Lung (tissue), 12 donors: ENCODE results near the gene TSEN54. TPM values are rescaled to one million over a fixed set of nuclear protein-coding genes. Genes with fewer than 3 reads are reported as not detected.

Source experiments
- ATAC-seq: fragments of 200-7000 bp; cut with Tn5 transposase; one replicate; pipeline ENCODE4 v1.9.1; 2020; ENCODE audit warnings: moderate number of reproducible peaks; ENCODE audit not compliant: insufficient read depth, low FRiP score
- DNase-seq, 3 donors: peaks; one replicate each; pipeline ENCODE4 v3.0.0-alpha.2; 2013 to 2017
- H3K27ac ChIP-seq, 2 donors: one replicate each; pipeline ENCODE4 v1.5.1; 2013; ENCODE audit warnings: mild to moderate bottlenecking in 2 of 2, moderate library complexity in 2 of 2, control low read depth in 1 of 2, inconsistent platforms in 1 of 2, low read depth in 1 of 2, low read length in 1 of 2
- H3K27me3 ChIP-seq, 3 donors: one replicate each; pipeline ENCODE4 v1.5.1; 2013; ENCODE audit warnings: low read length in 2 of 3; ENCODE audit not compliant: control insufficient read depth in 3 of 3, insufficient read depth in 3 of 3
- H3K36me3 ChIP-seq, 4 donors: one replicate each; pipeline ENCODE4 v1.5.1; 2013; ENCODE audit warnings: low read length in 4 of 4, mild to moderate bottlenecking in 1 of 4, moderate library complexity in 1 of 4; ENCODE audit not compliant: control insufficient read depth in 4 of 4, insufficient read depth in 4 of 4
- H3K4me1 ChIP-seq, 5 donors: one replicate each; pipeline ENCODE4 v1.5.1; 2013; ENCODE audit warnings: low read length in 5 of 5, mild to moderate bottlenecking in 2 of 5, moderate library complexity in 1 of 5; ENCODE audit not compliant: control insufficient read depth in 5 of 5, insufficient read depth in 5 of 5
- H3K4me3 ChIP-seq: one replicate; pipeline ENCODE4 v1.5.1; 2013; ENCODE audit warnings: mild to moderate bottlenecking, control low read depth, moderate library complexity
- H3K9ac ChIP-seq, 2 donors: one replicate each; pipeline ENCODE4 v1.5.1; 2013; ENCODE audit warnings: low read length in 2 of 2, control low read depth in 1 of 2; ENCODE audit not compliant: insufficient read depth in 1 of 2
- H3K9me3 ChIP-seq, 4 donors: one replicate each; pipeline ENCODE4 v1.5.1; 2013; ENCODE audit warnings: low read length in 3 of 4, mild to moderate bottlenecking in 1 of 4, moderate library complexity in 1 of 4; ENCODE audit not compliant: control insufficient read depth in 4 of 4, insufficient read depth in 3 of 4
- CTCF ChIP-seq: IDR thresholded peaks from 2 replicates; pipeline ENCODE4 v1.5.1; 2012; ENCODE audit warnings: mild to moderate bottlenecking; ENCODE audit errors: control extremely low read depth, extremely low read depth
- WGBS, 2 donors: extraction: QIAGEN DNeasy Blood & Tissue Kit; methylation state at CpG; one replicate each; pipeline ENCODE4 v1.1.7; 2013; 5-methylcytosine and 5-hydroxymethylcytosine counted together
- polyA plus RNA-seq, 2 donors: library from polyadenylated mRNA; stranded (reverse); fragments of 200-250 nt; gene quantifications; one replicate each; pipeline ENCODE4 v1.2.1, GENCODE V29; 2013
- total RNA-seq, 2 donors: library from RNA; depleted of rRNA in 1 of 2; stranded (reverse); fragments of >200 nt in 1 of 2; gene quantifications; one replicate each; pipeline ENCODE4 v1.2.1, GENCODE V29; 2014 to 2021
- donor health status: control.
- donor health status: control.
- donor health status: Bipolar disorder and iron deficiency.
- donor health status: healthy.
- donor health status: DM: yes; HTN: yes; CAD: no.

The TSEN54 gene
- total and polyA plus RNA-seq, 4 donors, result 18.4 to 36.5 (median 21.6) TPM

GRCh38 chr17:75493476-75494129, 22.7 kb upstream of the TSEN54 start:
- no peak overlapping the region for H3K27ac ChIP-seq
- H3K4me1 ChIP-seq, result peaks cover 0 to 16% (median 0%) of the 10 kb centered on the region in 5 donors
- H3K9ac ChIP-seq, result no peak overlapping the region
- 95 to 99% methylated on average over 23 of the region's 23 CpGs for WGBS, 2 donors
- peaks cover 3 to 61% (median 25%) of the 10 kb centered on the region in 4 donors for H3K36me3 ChIP-seq
- no peak overlapping the region for H3K4me3 ChIP-seq
- no peaks in the 10 kb centered on the region for H3K27me3 ChIP-seq
- no peaks in the 10 kb centered on the region for H3K9me3 ChIP-seq
- no peak for ATAC-seq
- DNase-seq, result no peak
- no peak for TF ChIP-seq CTCF

- Histone ChIP-seq H3K4me3 (no peak overlapping the region), H3K27me3 (no peaks in the 10 kb centered on the region), H3K27ac (no peak overlapping the region), H3K4me1 (peaks cover 0 to 14% (median 0%) of the 10 kb centered on the region in 5 donors), H3K36me3 (peaks cover 3 to 68% (median 27%) of the 10 kb centered on the region in 4 donors), H3K9ac (no peak overlapping the region), H3K9me3 (no peaks in the 10 kb centered on the region)
- no peak for ATAC-seq
- WGBS, 2 donors, result 93 to 94% methylated on average over 14 of the region's 14 CpGs
- TF ChIP-seq CTCF, result no peak
- DNase-seq, result no peak
Measured at GRCh38 chr17:75494326-75494877, 21.9 kb upstream of the TSEN54 start.

GRCh38 chr17:75496005-75496404, 20.3 kb upstream of the TSEN54 start:
- H3K27me3 ChIP-seq, result no peaks in the 10 kb centered on the region
- H3K9ac ChIP-seq, result no peak overlapping the region
- peaks cover 3 to 80% (median 26%) of the 10 kb centered on the region in 4 donors for H3K36me3 ChIP-seq
- DNase-seq (no peak), ATAC-seq (no peak)
- H3K27ac ChIP-seq, result no peak overlapping the region
- H3K4me1 ChIP-seq, result peaks cover 0 to 3% (median 0%) of the 10 kb centered on the region in 5 donors
- WGBS, 2 donors, result 93 to 94% methylated on average over 10 to 11 of the region's 11 CpGs
- H3K4me3 ChIP-seq, result no peak overlapping the region
- no peaks in the 10 kb centered on the region for H3K9me3 ChIP-seq
- no peak for TF ChIP-seq CTCF
